ENCODE results near the gene MVD. TPM values are rescaled to one million over a fixed set of nuclear protein-coding genes. Genes with fewer than 3 reads are reported as not detected.

The MVD gene
- total and polyA plus RNA-seq, 2 experiments from 2014 or later, result 95.3 to 149 TPM

GRCh38 chr16:88687254-88687576, 24.3 kb upstream of the MVD start:
- H2AFZ ChIP-seq, result no peak overlapping the region
- no peak for DNase-seq (ENCODE audit: low spot score)
- Mint-ChIP-seq H3K36me3 (ENCODE audit: low read depth) (no peaks in the 10 kb centered on the region), H3K9me3 (no peaks in the 10 kb centered on the region), H3K27me3 (ENCODE audit: insufficient read depth, low read depth, poor library complexity) (peaks cover 31% of the 10 kb centered on the region), H3K27ac (no peak overlapping the region), H3K4me1 (peaks cover 15% of the 10 kb centered on the region), H3K4me3 (no peak overlapping the region; the same call in 1 of the 3 replicates)
- H3K4me3 ChIP-seq, result peak overlapping the region; percentile 96; the same call in 1 of the 2 replicates
- peaks cover 10% of the 10 kb centered on the region for H3K27me3 ChIP-seq (ENCODE audit: insufficient read depth)
- H4K20me1 ChIP-seq (replicated peaks; ENCODE audit: insufficient read depth), result no peaks in the 10 kb centered on the region
- H3K36me3 ChIP-seq (ENCODE audit: insufficient read depth), result no peaks in the 10 kb centered on the region
- H3K9me2 ChIP-seq (ENCODE audit: insufficient read depth), result no peaks in the 10 kb centered on the region
- H3K79me2 ChIP-seq (replicated peaks; ENCODE audit: insufficient read depth), result peaks cover 4% of the 10 kb centered on the region
- H3F3A ChIP-seq (replicated peaks; ENCODE audit: low read depth), result 0 out of 2 replicates have a peak, but pooled peaks cover 6% of the 10 kb centered on the region
- H3K4me2 ChIP-seq, result peak overlapping the region; percentile 97; the same call in 1 of the 2 replicates
- H3K4me1 ChIP-seq (ENCODE audit: insufficient read depth), result peaks cover 9% of the 10 kb centered on the region
- TF ChIP-seq CTCF (conservative IDR thresholded peaks at IDR 0.05; ENCODE audit: low read depth in 2 of 2) (no peak), EZH2phosphoT487 (IDR thresholded peaks at IDR 0.05; ENCODE audit: unreplicated experiment) (no peak)
- ATAC-seq, result no peak
- no peak overlapping the region for H3K27ac ChIP-seq (ENCODE audit: low read depth)

GRCh38 chr16:88686439-88687253, 23.8 kb upstream of the MVD start, which contains the start of gene SNAI3:
SNAI3 (minus strand) TSS chr16:88686507; CDS start chr16:88686406, 101 bp downstream.
- no peaks in the 10 kb centered on the region for H3K9me2 ChIP-seq (ENCODE audit: insufficient read depth)
- no peaks in the 10 kb centered on the region for H3K36me3 ChIP-seq (ENCODE audit: insufficient read depth)
- H3K4me3 ChIP-seq, result peak within 1 kb of the TSS; percentile 96
- ATAC-seq, result peak; percentile 85
- DNase-seq (ENCODE audit: low spot score), result peak; percentile 96
- Mint-ChIP-seq H3K27me3 (ENCODE audit: insufficient read depth, low read depth, poor library complexity) (peaks cover 35% of the 10 kb centered on the region), H3K4me3 (peak within 1 kb of the TSS; percentile 74), H3K9me3 (no peaks in the 10 kb centered on the region), H3K27ac (no peak within 1 kb of the TSS), H3K36me3 (ENCODE audit: low read depth) (no peaks in the 10 kb centered on the region), H3K4me1 (peaks cover 15% of the 10 kb centered on the region)
- peak within 1 kb of the TSS; percentile 94 for H2AFZ ChIP-seq
- peaks cover 10% of the 10 kb centered on the region for H3K27me3 ChIP-seq (ENCODE audit: insufficient read depth)
- H4K20me1 ChIP-seq (replicated peaks; ENCODE audit: insufficient read depth), result 0 out of 2 replicates have a peak, but pooled peaks cover 3% of the 10 kb centered on the region
- H3K4me2 ChIP-seq, result peak within 1 kb of the TSS; percentile 97
- TF ChIP-seq POLR2AphosphoS5 (IDR thresholded peaks at IDR 0.05; ENCODE audit: low read depth), result peak; percentile 62
- TF ChIP-seq CREB1 (CRISPR knock-in tag; IDR thresholded peaks at IDR 0.05; ENCODE audit: low read depth), result no peak
- peaks cover 9% of the 10 kb centered on the region for H3K4me1 ChIP-seq (ENCODE audit: insufficient read depth)
- H3K79me2 ChIP-seq (replicated peaks; ENCODE audit: insufficient read depth), result peaks cover 4% of the 10 kb centered on the region
- 0 out of 2 replicates have a peak, but pooled peaks cover 6% of the 10 kb centered on the region for H3F3A ChIP-seq (replicated peaks; ENCODE audit: low read depth)
- no peak within 1 kb of the TSS for H3K27ac ChIP-seq (ENCODE audit: low read depth)

- DNase-seq (ENCODE audit: low spot score), result peak; percentile 67
- H3K79me2 ChIP-seq (replicated peaks; ENCODE audit: insufficient read depth), result peaks cover 4% of the 10 kb centered on the region
Measured at GRCh38 chr16:88686062-88686438, 23.2 kb upstream of the MVD start.

More at GRCh38 chr16:88686062-88686438, 23.2 kb upstream of the MVD start:
- Histone ChIP-seq H3K27me3 (ENCODE audit: insufficient read depth) (peaks cover 10% of the 10 kb centered on the region), H3K4me2 (peak overlapping the region; percentile 97), H3K4me1 (ENCODE audit: insufficient read depth) (peaks cover 9% of the 10 kb centered on the region), H3K36me3 (ENCODE audit: insufficient read depth) (no peaks in the 10 kb centered on the region), H3F3A (replicated peaks; ENCODE audit: low read depth) (0 out of 2 replicates have a peak, but pooled peaks cover 6% of the 10 kb centered on the region), H3K4me3 (peak overlapping the region; percentile 96), H3K27ac (ENCODE audit: low read depth) (no peak overlapping the region), H3K9me2 (ENCODE audit: insufficient read depth) (no peaks in the 10 kb centered on the region), H4K20me1 (replicated peaks; ENCODE audit: insufficient read depth) (0 out of 2 replicates have a peak, but pooled peaks cover 5% of the 10 kb centered on the region), H2AFZ (peak overlapping the region; percentile 94)
- Mint-ChIP-seq H3K9me3 (no peaks in the 10 kb centered on the region), H3K4me1 (peaks cover 15% of the 10 kb centered on the region), H3K27ac (no peak overlapping the region), H3K36me3 (ENCODE audit: low read depth) (no peaks in the 10 kb centered on the region), H3K27me3 (ENCODE audit: insufficient read depth, low read depth, poor library complexity) (peaks cover 37% of the 10 kb centered on the region), H3K4me3 (peak overlapping the region; percentile 74)
- ATAC-seq, result peak; percentile 59
- TF ChIP-seq POLR2AphosphoS5 (IDR thresholded peaks at IDR 0.05; ENCODE audit: low read depth), result peak; percentile 73; the same call in 1 of the 2 replicates
- no peak for TF ChIP-seq JUNB (IDR thresholded peaks at IDR 0.05; ENCODE audit: unreplicated experiment)

All from GM23338 (cell line).